Hepatocyte (in vitro differentiated cells): ENCODE data around the gene DNAH3.

Source experiments
- CTCF ChIP-seq: fragments of 200-600 bp; sonication (generic); IDR thresholded peaks from 2 replicates; pipeline ENCODE4 v1.5.1; 2016; ENCODE audit warnings: antibody characterized with exemption, mild to moderate bottlenecking; ENCODE audit not compliant: poor library complexity
- EZH2 ChIP-seq: fragments of 200-600 bp; sonication (generic); IDR thresholded peaks from 2 replicates; pipeline ENCODE4 v1.6.1; 2016; ENCODE audit warnings: antibody characterized with exemption, mild to moderate bottlenecking, borderline replicate concordance

GRCh38 chr16:20883554-20884239 lies 266.9 kb downstream of the DNAH3 start:
- no peak for TF ChIP-seq CTCF
- no peak for TF ChIP-seq EZH2
